HAP-1 (cell line): ENCODE measurements around the gene KIF15.

ENCODE experiments used
- DNase-seq, 2 experiments: peaks; one replicate each; pipeline ENCODE4 v3.0.0-alpha.2; 2016 to 2020; ENCODE audit warnings: low spot score in 2 of 2
- H3K27me3 ChIP-seq: fragments of 250-450 bp; sonication (Bioruptor Pico); 2 replicates; pipeline ENCODE4 v1.5.1; 2020; ENCODE audit warnings: low read depth, mild to moderate bottlenecking, moderate library complexity
- H3K36me3 ChIP-seq: fragments of 250-450 bp; sonication (Bioruptor Pico); replicated peaks from 2 replicates; pipeline ENCODE4 v1.5.1; 2020; ENCODE audit warnings: mild to moderate bottlenecking
- H3K4me1 ChIP-seq: fragments of 250-450 bp; sonication (Bioruptor Pico); 2 replicates; pipeline ENCODE4 v1.5.1; 2020; ENCODE audit warnings: mild to moderate bottlenecking
- H3K4me3 ChIP-seq: fragments of 250-450 bp; sonication (Bioruptor Pico); 2 replicates; pipeline ENCODE4 v1.5.1; 2020; ENCODE audit warnings: mild to moderate bottlenecking, moderate library complexity
- H3K9me3 ChIP-seq: fragments of 250-450 bp; sonication (Bioruptor Pico); 2 replicates; pipeline ENCODE4 v1.5.1; 2020; ENCODE audit warnings: mild to moderate bottlenecking, moderate library complexity
- in situ Hi-C: fragments of 300-500 bp; cut with MboI; formaldehyde crosslinking; loops from 3 replicates; pipeline ENCODE4 v1.14.3; 2020; ENCODE audit warnings: low sequenced_read_pairs, inconsistent platforms, mixed read lengths

The KIF15 gene

DNA sequence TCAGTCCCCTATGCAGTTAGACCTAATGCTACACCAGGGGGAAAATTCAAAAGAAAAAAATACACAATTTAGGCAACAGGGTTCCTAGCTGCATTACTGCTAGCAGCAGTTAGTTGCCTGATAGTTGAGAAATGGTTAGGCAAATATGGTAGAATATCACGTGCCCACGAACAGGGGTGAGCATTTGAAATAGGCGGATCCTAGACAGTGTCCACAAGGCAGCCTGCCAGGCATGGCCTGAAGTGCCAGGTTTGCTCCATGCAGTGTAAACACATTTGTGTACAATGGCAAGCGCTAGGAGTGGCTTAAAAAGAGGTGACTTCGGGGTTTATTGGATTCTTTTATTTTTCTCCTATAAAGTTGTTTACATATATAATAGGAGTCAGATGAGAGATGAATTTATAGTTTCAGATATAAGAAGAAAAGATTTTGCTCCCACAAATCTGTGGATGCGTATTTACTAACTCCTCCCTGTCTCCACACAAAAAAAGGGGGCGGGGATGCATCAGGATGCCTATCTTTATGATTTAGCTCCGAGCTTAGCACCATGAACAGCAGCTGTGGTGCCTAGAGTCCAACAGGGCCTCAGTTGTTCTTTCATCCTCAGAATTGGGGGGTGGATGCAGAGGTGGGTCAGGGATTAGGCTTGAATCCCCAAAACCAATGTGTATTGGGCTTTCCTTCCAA is 108.9 kb downstream of the KIF15 start:
- DNase-seq: no peak
- in situ Hi-C loops: no loop called here
- H3K27me3 ChIP-seq: no peaks in the 10 kb centered on the region
- H3K9me3 ChIP-seq: no peaks in the 10 kb centered on the region
- H3K4me3 ChIP-seq: no peak overlapping the region
- no peaks in the 10 kb centered on the region; the same call in none of the 2 replicates for H3K36me3 ChIP-seq
- H3K4me1 ChIP-seq: no peaks in the 10 kb centered on the region

DNA sequence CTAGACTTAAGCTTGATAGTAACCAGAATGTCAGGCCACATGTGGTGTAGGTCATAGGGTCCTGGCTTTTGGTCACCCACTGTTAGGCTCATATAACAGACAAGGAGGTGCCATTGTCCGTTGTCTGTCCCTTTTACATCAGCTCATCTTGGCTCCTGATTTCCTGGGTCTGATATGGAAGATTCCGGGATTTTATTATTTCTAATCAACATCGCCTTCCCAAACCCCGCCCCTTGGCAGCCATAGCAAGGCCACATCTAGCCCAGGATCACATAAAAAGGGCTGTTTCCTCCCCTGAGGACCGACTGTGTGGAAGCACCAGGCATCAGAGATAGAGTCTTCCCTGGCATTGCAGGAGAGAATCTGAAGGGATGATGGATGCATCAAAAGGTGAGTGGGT is 112.7 kb downstream of the KIF15 start, which contains the start of gene TGM4:
TGM4 (plus strand) TSS at position 301 of the 400 bp plus-strand sequence; CDS start at position 372, 71 bp downstream.
- Histone ChIP-seq H3K36me3 (no peaks in the 10 kb centered on the region), H3K4me1 (no peaks in the 10 kb centered on the region), H3K4me3 (no peak within 1 kb of the TSS), H3K27me3 (no peaks in the 10 kb centered on the region), H3K9me3 (no peaks in the 10 kb centered on the region)
- no peak for DNase-seq
- in situ Hi-C loops: no loop called here

DNA sequence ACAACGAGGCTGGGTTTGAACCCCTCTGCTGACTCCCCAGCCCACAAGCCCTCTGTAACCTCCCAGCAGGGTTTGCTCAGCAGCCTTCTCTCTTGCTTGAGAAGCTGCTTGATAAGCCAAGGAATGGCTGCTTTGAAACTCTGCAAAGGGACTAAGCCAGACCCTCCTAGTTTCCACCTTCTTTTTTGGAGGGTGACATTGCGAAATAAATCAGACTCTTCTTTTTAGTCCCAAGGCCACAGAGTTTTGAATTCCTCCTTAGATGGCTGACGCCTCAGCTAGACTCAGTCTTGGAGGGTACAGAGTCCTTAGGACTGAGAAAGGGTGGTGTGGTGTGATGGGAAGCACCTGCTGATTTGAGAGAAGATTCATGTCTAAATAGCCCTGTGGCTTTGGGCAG is 114.0 kb downstream of the KIF15 start:
- DNase-seq: no peak
- no peaks in the 10 kb centered on the region for H3K27me3 ChIP-seq
- no peaks in the 10 kb centered on the region for H3K36me3 ChIP-seq
- no peaks in the 10 kb centered on the region for H3K4me1 ChIP-seq
- no peak overlapping the region for H3K4me3 ChIP-seq
- H3K9me3 ChIP-seq: no peaks in the 10 kb centered on the region
- in situ Hi-C loops: no loop called here

DNA sequence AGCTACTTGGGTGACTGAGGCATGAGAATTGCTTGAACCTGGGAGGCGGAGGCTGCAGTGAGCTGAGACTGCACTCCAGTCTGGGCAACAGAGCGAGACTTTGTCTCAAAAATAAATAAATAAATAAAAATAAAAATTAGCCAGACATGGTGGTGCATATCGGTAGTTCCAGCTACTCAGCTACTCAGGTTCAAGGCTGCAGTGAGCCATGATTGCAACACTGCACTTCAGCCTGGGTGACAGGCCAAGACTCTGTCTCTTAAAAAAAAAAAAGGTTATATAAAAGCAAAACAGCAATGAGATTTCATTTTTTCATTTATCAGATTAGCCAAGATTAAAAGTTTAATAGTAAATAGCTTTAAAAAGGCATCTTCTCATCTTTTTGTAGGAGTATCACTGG is 115.7 kb downstream of the KIF15 start:
- in situ Hi-C loops: no loop called here
- H3K4me3 ChIP-seq: no peak overlapping the region
- H3K27me3 ChIP-seq: no peaks in the 10 kb centered on the region
- no peak for DNase-seq
- no peaks in the 10 kb centered on the region for H3K4me1 ChIP-seq
- H3K9me3 ChIP-seq: no peaks in the 10 kb centered on the region
- no peaks in the 10 kb centered on the region for H3K36me3 ChIP-seq

DNA sequence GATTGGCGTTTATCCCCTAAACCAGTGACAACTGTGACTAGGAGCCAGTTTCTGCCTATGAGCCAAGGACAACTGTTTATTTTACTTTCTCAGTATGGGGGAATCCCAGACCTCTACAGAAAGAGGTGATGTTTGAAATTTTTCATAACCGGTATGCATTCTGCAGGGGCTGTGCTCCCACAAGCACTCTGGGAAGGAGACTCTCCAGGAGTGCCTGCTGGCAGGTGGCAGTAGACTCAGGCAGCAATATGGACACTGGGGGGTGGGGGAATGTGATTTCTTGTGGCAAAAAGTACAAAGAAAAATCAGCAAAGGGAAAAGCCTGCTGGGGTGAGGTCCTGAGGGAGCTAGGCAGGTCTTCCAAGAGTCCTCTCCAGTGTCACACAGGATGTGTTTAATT is 118.7 kb downstream of the KIF15 start:
- no peak overlapping the region for H3K4me3 ChIP-seq
- no peaks in the 10 kb centered on the region for H3K4me1 ChIP-seq
- in situ Hi-C loops: no loop called here
- no peak for DNase-seq
- no peaks in the 10 kb centered on the region for H3K27me3 ChIP-seq
- H3K9me3 ChIP-seq: no peaks in the 10 kb centered on the region
- H3K36me3 ChIP-seq: no peaks in the 10 kb centered on the region

- no peak overlapping the region for H3K4me3 ChIP-seq
- no peaks in the 10 kb centered on the region for H3K9me3 ChIP-seq
- no peaks in the 10 kb centered on the region for H3K27me3 ChIP-seq
- DNase-seq: no peak
- no peaks in the 10 kb centered on the region for H3K36me3 ChIP-seq
- in situ Hi-C loops: no loop called here
- no peaks in the 10 kb centered on the region for H3K4me1 ChIP-seq
Observed at GRCh38 chr3:44883213-44883955, 121.8 kb downstream of the KIF15 start.

DNA sequence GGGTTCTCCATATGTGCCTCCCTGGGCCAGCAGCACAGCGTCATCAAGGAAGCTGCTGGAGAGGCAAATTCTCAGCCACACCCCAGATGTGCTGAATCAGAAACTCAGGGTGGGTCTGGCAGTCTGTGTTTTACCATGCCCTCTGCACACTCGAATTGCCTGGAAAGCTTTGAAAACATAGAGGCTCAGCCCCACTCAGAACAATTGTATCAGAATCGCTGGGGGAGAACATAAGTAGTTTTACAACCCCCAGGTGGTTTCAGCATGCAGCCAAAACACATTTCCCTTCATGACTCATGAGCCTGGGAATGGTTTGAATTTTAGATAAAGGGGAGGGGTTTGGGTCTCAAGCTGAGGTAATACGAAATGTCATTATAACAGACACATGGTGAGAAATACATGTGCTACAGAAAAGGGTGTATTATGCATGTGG is 122.4 kb downstream of the KIF15 start:
- in situ Hi-C loops: no loop called here
- Histone ChIP-seq H3K4me3 (no peak overlapping the region), H3K27me3 (no peaks in the 10 kb centered on the region), H3K4me1 (no peaks in the 10 kb centered on the region), H3K9me3 (no peaks in the 10 kb centered on the region), H3K36me3 (no peaks in the 10 kb centered on the region)
- no peak for DNase-seq

DNA sequence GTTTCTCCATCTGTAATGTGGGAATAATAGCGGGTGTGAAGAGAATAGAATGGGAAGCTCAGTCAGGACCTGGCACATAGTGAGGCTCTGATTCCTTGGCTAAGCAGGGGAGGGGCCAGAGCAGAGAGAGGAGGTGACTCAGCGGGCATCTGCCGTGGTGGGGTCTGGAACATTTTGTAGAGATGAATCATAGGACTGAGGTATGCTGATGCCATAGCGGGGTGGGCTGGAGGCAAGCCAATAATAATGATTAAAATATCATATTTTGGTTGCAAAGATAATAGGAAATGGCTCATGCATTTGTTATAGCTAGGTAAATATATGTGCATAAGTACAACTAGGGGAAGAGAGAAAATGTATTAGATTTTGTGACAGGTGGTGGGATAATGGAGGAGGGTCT is 124.0 kb downstream of the KIF15 start:
- DNase-seq: no peak
- Histone ChIP-seq H3K4me1 (no peaks in the 10 kb centered on the region), H3K36me3 (no peaks in the 10 kb centered on the region), H3K27me3 (no peaks in the 10 kb centered on the region), H3K9me3 (no peaks in the 10 kb centered on the region), H3K4me3 (no peak overlapping the region)
- in situ Hi-C loops: no loop called here

GRCh38 chr3:44886561-44886960 is 125.0 kb downstream of the KIF15 start:
- H3K9me3 ChIP-seq: no peaks in the 10 kb centered on the region
- no peaks in the 10 kb centered on the region for H3K27me3 ChIP-seq
- in situ Hi-C loops: no loop called here
- no peak for DNase-seq
- no peaks in the 10 kb centered on the region for H3K4me1 ChIP-seq
- no peaks in the 10 kb centered on the region for H3K36me3 ChIP-seq
- H3K4me3 ChIP-seq: no peak overlapping the region

DNA sequence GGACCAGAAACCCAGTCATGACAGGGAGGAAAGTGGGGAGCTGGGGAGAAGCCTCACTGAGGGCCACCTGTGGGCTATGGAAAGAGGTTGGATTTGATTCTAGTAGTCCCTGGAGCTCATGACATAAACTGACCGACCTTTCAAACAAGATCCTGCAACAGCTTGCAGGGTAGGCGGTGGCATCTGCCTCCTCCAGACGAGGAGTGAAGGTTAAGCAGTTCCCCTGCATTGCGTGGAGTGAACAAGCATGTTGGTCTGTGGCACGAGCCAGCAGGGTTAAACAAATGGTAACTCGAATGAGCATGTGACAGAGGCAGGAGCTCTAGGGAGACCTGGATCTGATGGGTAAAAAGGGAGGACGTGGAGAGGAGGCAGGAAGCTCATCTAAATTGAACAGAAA is 125.5 kb downstream of the KIF15 start:
- Histone ChIP-seq H3K4me3 (no peak overlapping the region), H3K4me1 (no peaks in the 10 kb centered on the region), H3K27me3 (no peaks in the 10 kb centered on the region), H3K9me3 (no peaks in the 10 kb centered on the region), H3K36me3 (no peaks in the 10 kb centered on the region)
- in situ Hi-C loops: no loop called here
- no peak for DNase-seq

- no peaks in the 10 kb centered on the region for H3K4me1 ChIP-seq
- H3K9me3 ChIP-seq: no peaks in the 10 kb centered on the region
- in situ Hi-C loops: no loop called here
- H3K4me3 ChIP-seq: no peak overlapping the region
- no peaks in the 10 kb centered on the region for H3K36me3 ChIP-seq
- DNase-seq: no peak
- H3K27me3 ChIP-seq: no peaks in the 10 kb centered on the region
Observed at GRCh38 chr3:44890258-44890657, 128.7 kb downstream of the KIF15 start.

GRCh38 chr3:44890852-44891251 is 129.3 kb downstream of the KIF15 start:
- in situ Hi-C loops: no loop called here
- no peak for DNase-seq

GRCh38 chr3:44892689-44893088 is 131.1 kb downstream of the KIF15 start:
- Histone ChIP-seq H3K9me3 (no peaks in the 10 kb centered on the region), H3K27me3 (no peaks in the 10 kb centered on the region), H3K4me1 (no peaks in the 10 kb centered on the region), H3K4me3 (no peak overlapping the region), H3K36me3 (no peaks in the 10 kb centered on the region)
- in situ Hi-C loops: no loop called here
- DNase-seq: no peak

More at GRCh38 chr3:44890852-44891251, 129.3 kb downstream of the KIF15 start:
- no peaks in the 10 kb centered on the region for H3K36me3 ChIP-seq
- H3K4me1 ChIP-seq: no peaks in the 10 kb centered on the region
- no peaks in the 10 kb centered on the region for H3K9me3 ChIP-seq
- H3K4me3 ChIP-seq: no peak overlapping the region
- H3K27me3 ChIP-seq: no peaks in the 10 kb centered on the region

DNA sequence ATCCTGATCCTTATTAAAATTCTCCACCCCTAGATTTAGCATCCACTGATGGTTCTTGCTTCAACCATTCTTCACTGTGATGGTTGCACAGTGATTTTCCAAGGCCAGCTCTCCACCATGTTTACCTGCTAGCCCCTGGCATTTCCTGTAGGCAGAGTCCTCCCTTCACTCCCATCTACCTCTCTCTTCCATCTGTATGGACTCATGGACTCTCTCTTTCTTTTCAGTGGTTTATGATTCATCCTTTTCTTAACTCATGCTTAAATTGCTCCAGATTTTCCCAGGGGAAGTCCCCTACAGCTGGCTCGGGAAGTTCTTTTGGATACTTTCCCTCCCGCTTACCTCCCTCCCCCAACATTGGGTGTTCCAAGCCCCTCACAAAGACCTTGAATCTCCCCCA is 131.5 kb downstream of the KIF15 start:
- Histone ChIP-seq H3K4me1 (no peaks in the 10 kb centered on the region), H3K4me3 (no peak overlapping the region), H3K27me3 (no peaks in the 10 kb centered on the region), H3K36me3 (no peaks in the 10 kb centered on the region), H3K9me3 (no peaks in the 10 kb centered on the region)
- in situ Hi-C loops: no loop called here
- DNase-seq: no peak
